HEK293 (cell line): Measurements from ENCODE around the gene FHL2.

ENCODE experiments used
- CTCF ChIA-PET: fragments of 350-600 bp; formaldehyde crosslinking; extraction: SDS; loops from one replicate; lab custom pipeline; 2021; ENCODE audit warnings: antibody characterized with exemption; lab: Yijun Ruan, JAX
- POLR2A ChIA-PET: fragments of 300-600 bp; formaldehyde crosslinking; extraction: SDS; loops from one replicate; lab custom pipeline; 2020; ENCODE audit warnings: antibody characterized with exemption, inconsistent platforms; lab: Yijun Ruan, JAX
- H3K27ac ChIP-seq: fragments of 200-500 bp; sonication (Bioruptor generic); 2 replicates; pipeline ENCODE4 v1.5.1; 2014; ENCODE audit warnings: low read depth, low read length, control low read depth, inconsistent platforms; ENCODE audit errors: extremely low read depth
- H3K36me3 ChIP-seq, 2 experiments: fragments of 200-500 bp in 1 of 2; sonication (Bioruptor generic) in 1 of 2; 1 replicate in 1 of 2; 2 replicates in 1 of 2; pipeline ENCODE4 v1.5.1; 2014 to 2017; ENCODE audit warnings: inconsistent platforms in 2 of 2, low read length in 2 of 2; ENCODE audit not compliant: control insufficient read depth in 2 of 2, insufficient read depth in 1 of 2
- H3K4me1 ChIP-seq: fragments of 200-500 bp; sonication (Bioruptor generic); 2 replicates; pipeline ENCODE4 v1.5.1; 2014; ENCODE audit warnings: mild to moderate bottlenecking, low read length, inconsistent platforms; ENCODE audit not compliant: control insufficient read depth, insufficient read depth
- H3K4me3 ChIP-seq: 2 replicates; pipeline ENCODE4 v1.5.1; 2011; ENCODE audit warnings: low read depth, mild to moderate bottlenecking, control low read depth, low read length, moderate library complexity
- H3K9me3 ChIP-seq: fragments of 200-500 bp; sonication (Bioruptor generic); 2 replicates; pipeline ENCODE4 v1.5.1; 2014; ENCODE audit warnings: low read depth, low read length, inconsistent platforms; ENCODE audit not compliant: control insufficient read depth, insufficient read depth
- CTCF ChIP-seq: fragments of 450-650 bp; formaldehyde crosslinking; IDR thresholded peaks from 2 replicates; pipeline ENCODE4 v1.5.1; 2016; ENCODE audit warnings: missing biosample characterization, missing genetic modification characterization
- EGR2 ChIP-seq: fragments of 450-650 bp; formaldehyde crosslinking; IDR thresholded peaks from 2 replicates; pipeline ENCODE4 v1.5.1; 2016; ENCODE audit warnings: low read depth, missing biosample characterization, missing genetic modification characterization
- GLIS1 ChIP-seq: fragments of 450-650 bp; formaldehyde crosslinking; IDR thresholded peaks from 2 replicates; pipeline ENCODE4 v1.5.1; 2016; ENCODE audit warnings: missing biosample characterization, missing genetic modification characterization
- GLIS2 ChIP-seq: fragments of 450-650 bp; formaldehyde crosslinking; IDR thresholded peaks from 2 replicates; pipeline ENCODE4 v1.5.1; 2016; ENCODE audit warnings: missing biosample characterization, missing genetic modification characterization
- KLF1 ChIP-seq: fragments of 450-650 bp; formaldehyde crosslinking; IDR thresholded peaks from 2 replicates; pipeline ENCODE4 v1.5.1; 2016; ENCODE audit warnings: missing biosample characterization, missing genetic modification characterization
- KLF10 ChIP-seq: fragments of 450-650 bp; IDR thresholded peaks from 2 replicates; pipeline ENCODE4 v1.5.1; 2018; ENCODE audit warnings: missing biosample characterization, mild to moderate bottlenecking, missing genetic modification characterization
- KLF16 ChIP-seq: fragments of 450-650 bp; formaldehyde crosslinking; IDR thresholded peaks from 2 replicates; pipeline ENCODE4 v1.5.1; 2017; ENCODE audit warnings: missing biosample characterization, missing genetic modification characterization
- MZF1 ChIP-seq: fragments of 450-650 bp; formaldehyde crosslinking; IDR thresholded peaks from 2 replicates; pipeline ENCODE4 v1.5.1; 2017; ENCODE audit warnings: missing biosample characterization, missing genetic modification characterization, borderline replicate concordance
- REPIN1 ChIP-seq: fragments of 450-650 bp; formaldehyde crosslinking; IDR thresholded peaks from 2 replicates; pipeline ENCODE4 v1.5.1; 2017; ENCODE audit warnings: missing biosample characterization, missing genetic modification characterization, low read depth
- ZBTB20 ChIP-seq: fragments of 450-650 bp; formaldehyde crosslinking; IDR thresholded peaks from 2 replicates; pipeline ENCODE4 v1.5.1; 2016; ENCODE audit warnings: missing biosample characterization, missing genetic modification characterization
- ZBTB26 ChIP-seq: fragments of 450-650 bp; formaldehyde crosslinking; optimal IDR thresholded peaks from 2 replicates; pipeline ENCODE3; 2016; ENCODE audit warnings: missing biosample characterization, mild to moderate bottlenecking, missing genetic modification characterization
- ZIC2 ChIP-seq: fragments of 450-650 bp; formaldehyde crosslinking; IDR thresholded peaks from 2 replicates; pipeline ENCODE4 v1.5.1; 2016; ENCODE audit warnings: missing biosample characterization, missing genetic modification characterization
- ZNF10 ChIP-seq: fragments of 450-650 bp; formaldehyde crosslinking; IDR thresholded peaks from 2 replicates; pipeline ENCODE4 v1.5.1; 2017; ENCODE audit warnings: missing biosample characterization, missing genetic modification characterization
- ZNF2 ChIP-seq: fragments of 450-650 bp; formaldehyde crosslinking; IDR thresholded peaks from 2 replicates; pipeline ENCODE4 v1.5.1; 2016; ENCODE audit warnings: missing biosample characterization, missing genetic modification characterization
- ZNF341 ChIP-seq: fragments of 450-650 bp; formaldehyde crosslinking; IDR thresholded peaks from 2 replicates; pipeline ENCODE4; 2016; ENCODE audit warnings: low read depth, missing biosample characterization, missing genetic modification characterization
- ZNF354C ChIP-seq: fragments of 450-650 bp; formaldehyde crosslinking; IDR thresholded peaks from 2 replicates; pipeline ENCODE4 v1.5.1; 2016; ENCODE audit warnings: missing biosample characterization, missing genetic modification characterization, low read depth, borderline replicate concordance
- ZNF394 ChIP-seq: fragments of 450-650 bp; formaldehyde crosslinking; IDR thresholded peaks from 2 replicates; pipeline ENCODE4 v1.5.1; 2016; ENCODE audit warnings: missing biosample characterization, missing genetic modification characterization, mild to moderate bottlenecking, moderate library complexity, borderline replicate concordance
- ZNF501 ChIP-seq: fragments of 450-650 bp; formaldehyde crosslinking; IDR thresholded peaks from 2 replicates; pipeline ENCODE4 v1.5.1; 2016; ENCODE audit warnings: missing biosample characterization, missing genetic modification characterization
- ZNF544 ChIP-seq: fragments of 450-650 bp; formaldehyde crosslinking; IDR thresholded peaks from 2 replicates; pipeline ENCODE4 v1.5.0; 2017; ENCODE audit warnings: missing biosample characterization, missing genetic modification characterization
- ZNF548 ChIP-seq: fragments of 450-650 bp; formaldehyde crosslinking; IDR thresholded peaks from 2 replicates; pipeline ENCODE4 v1.5.1; 2016; ENCODE audit warnings: missing biosample characterization, missing genetic modification characterization
- ZNF660 ChIP-seq: fragments of 450-650 bp; IDR thresholded peaks from 2 replicates; pipeline ENCODE4 v1.5.1; 2018; ENCODE audit warnings: missing biosample characterization, mild to moderate bottlenecking, missing genetic modification characterization
- ZSCAN30 ChIP-seq: fragments of 450-650 bp; IDR thresholded peaks from 2 replicates; pipeline ENCODE4 v1.5.1; 2018; ENCODE audit warnings: missing biosample characterization, mild to moderate bottlenecking, missing genetic modification characterization, moderate library complexity
- TF ChIP-seq, protein P1 (sequence below): fragments of 450-650 bp; formaldehyde crosslinking; IDR thresholded peaks from 2 replicates; pipeline ENCODE4 v1.5.1; 2017; ENCODE audit warnings: missing biosample characterization, missing genetic modification characterization
- TF ChIP-seq, protein P2 (sequence below): fragments of 450-650 bp; formaldehyde crosslinking; IDR thresholded peaks from 2 replicates; pipeline ENCODE4 v1.5.1; 2016; ENCODE audit warnings: missing biosample characterization, missing genetic modification characterization, borderline replicate concordance
- TF ChIP-seq, protein P3 (sequence below): fragments of 450-650 bp; formaldehyde crosslinking; IDR thresholded peaks from 2 replicates; pipeline ENCODE4 v1.5.1; 2017; ENCODE audit warnings: missing biosample characterization, missing genetic modification characterization

FHL2 gene

GRCh38 chr2:105398336-105399206, at the start of gene FHL2:
TSS of gene FHL2 (minus strand) at chr2:105399051. CDS start at chr2:105386516, 12,535 bp downstream.
- Histone ChIP-seq H3K4me1 (peaks cover 7% of the 10 kb centered on the region; the same call in 1 of the 2 replicates), H3K36me3 (peaks cover 0 to 20% of the 10 kb centered on the region in 2 experiments; a peak in 1 of 3 replicates), H3K27ac (peak within 1 kb of the TSS; percentile 56; the same call in 1 of the 2 replicates), H3K9me3 (no peaks in the 10 kb centered on the region), H3K4me3 (peak within 1 kb of the TSS; percentile 74)
- CTCF ChIA-PET = interaction anchor here (0.6 to 1.7 kb wide), 8 partner anchors 11 to 218 kb away, joined by 3 to 5 read pairs (median 3); no protein-coding TSS in a partner anchor
- POLR2A ChIA-PET = interaction anchor here (0.6 to 1.9 kb wide), 5 partner anchors 8 to 121 kb away, joined by 3 to 11 read pairs (median 3); no protein-coding TSS in a partner anchor
- TF ChIP-seq EGR2 (tag by site-specific recombination) (0 out of 2 replicates have a peak, but pooled peaks have one; percentile 11), ZBTB26 (tag by site-specific recombination) (peak; percentile 54), ZNF394 (tag by site-specific recombination) (peak; percentile 40; the same call in 1 of the 2 replicates), ZNF10 (no peak), GLIS1 (tag by site-specific recombination) (peak; percentile 81), ZBTB20 (tag by site-specific recombination) (peak; percentile 76; the same call in 1 of the 2 replicates), ZNF660 (0 out of 2 replicates have a peak, but pooled peaks have one; percentile 13), KLF1 (tag by site-specific recombination) (no peak), KLF10 (tag by site-specific recombination) (0 out of 2 replicates have a peak, but pooled peaks have one; percentile 17), ZNF2 (tag by site-specific recombination) (peak; percentile 63; the same call in 1 of the 2 replicates), MZF1 (tag by site-specific recombination) (no peak), ZNF341 (tag by site-specific recombination) (peak; percentile 72), ZNF501 (tag by site-specific recombination) (peak; percentile 71; the same call in 1 of the 2 replicates), GLIS2 (tag by site-specific recombination) (peak; percentile 95), REPIN1 (tag by site-specific recombination) (no peak), KLF16 (tag by site-specific recombination) (0 out of 2 replicates have a peak, but pooled peaks have one; percentile 38), ZSCAN30 (tag by site-specific recombination) (peak; percentile 53; the same call in 1 of the 2 replicates), ZIC2 (tag by site-specific recombination) (peak; percentile 63), ZNF354C (no peak), ZNF544 (tag by site-specific recombination) (no peak), ZNF548 (tag by site-specific recombination) (no peak), CTCF (tag by site-specific recombination) (0 out of 2 replicates have a peak, but pooled peaks have one; percentile 49)
- TF ChIP-seq, protein P1, sequence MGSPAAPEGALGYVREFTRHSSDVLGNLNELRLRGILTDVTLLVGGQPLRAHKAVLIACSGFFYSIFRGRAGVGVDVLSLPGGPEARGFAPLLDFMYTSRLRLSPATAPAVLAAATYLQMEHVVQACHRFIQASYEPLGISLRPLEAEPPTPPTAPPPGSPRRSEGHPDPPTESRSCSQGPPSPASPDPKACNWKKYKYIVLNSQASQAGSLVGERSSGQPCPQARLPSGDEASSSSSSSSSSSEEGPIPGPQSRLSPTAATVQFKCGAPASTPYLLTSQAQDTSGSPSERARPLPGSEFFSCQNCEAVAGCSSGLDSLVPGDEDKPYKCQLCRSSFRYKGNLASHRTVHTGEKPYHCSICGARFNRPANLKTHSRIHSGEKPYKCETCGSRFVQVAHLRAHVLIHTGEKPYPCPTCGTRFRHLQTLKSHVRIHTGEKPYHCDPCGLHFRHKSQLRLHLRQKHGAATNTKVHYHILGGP (tag by site-specific recombination) = no peak
- TF ChIP-seq, protein P2, sequence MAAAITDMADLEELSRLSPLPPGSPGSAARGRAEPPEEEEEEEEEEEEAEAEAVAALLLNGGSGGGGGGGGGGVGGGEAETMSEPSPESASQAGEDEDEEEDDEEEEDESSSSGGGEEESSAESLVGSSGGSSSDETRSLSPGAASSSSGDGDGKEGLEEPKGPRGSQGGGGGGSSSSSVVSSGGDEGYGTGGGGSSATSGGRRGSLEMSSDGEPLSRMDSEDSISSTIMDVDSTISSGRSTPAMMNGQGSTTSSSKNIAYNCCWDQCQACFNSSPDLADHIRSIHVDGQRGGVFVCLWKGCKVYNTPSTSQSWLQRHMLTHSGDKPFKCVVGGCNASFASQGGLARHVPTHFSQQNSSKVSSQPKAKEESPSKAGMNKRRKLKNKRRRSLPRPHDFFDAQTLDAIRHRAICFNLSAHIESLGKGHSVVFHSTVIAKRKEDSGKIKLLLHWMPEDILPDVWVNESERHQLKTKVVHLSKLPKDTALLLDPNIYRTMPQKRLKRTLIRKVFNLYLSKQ (tag by site-specific recombination) = no peak
- TF ChIP-seq, protein P3, sequence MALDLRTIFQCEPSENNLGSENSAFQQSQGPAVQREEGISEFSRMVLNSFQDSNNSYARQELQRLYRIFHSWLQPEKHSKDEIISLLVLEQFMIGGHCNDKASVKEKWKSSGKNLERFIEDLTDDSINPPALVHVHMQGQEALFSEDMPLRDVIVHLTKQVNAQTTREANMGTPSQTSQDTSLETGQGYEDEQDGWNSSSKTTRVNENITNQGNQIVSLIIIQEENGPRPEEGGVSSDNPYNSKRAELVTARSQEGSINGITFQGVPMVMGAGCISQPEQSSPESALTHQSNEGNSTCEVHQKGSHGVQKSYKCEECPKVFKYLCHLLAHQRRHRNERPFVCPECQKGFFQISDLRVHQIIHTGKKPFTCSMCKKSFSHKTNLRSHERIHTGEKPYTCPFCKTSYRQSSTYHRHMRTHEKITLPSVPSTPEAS (tag by site-specific recombination) = no peak
